A673 (cell line): Measurements from ENCODE around the gene EFNA3.

ENCODE experiments used
- EZH2 ChIP-seq: fragments of 200-600 bp; sonication (generic); IDR thresholded peaks from 2 replicates; pipeline ENCODE4 v1.6.1; 2017; ENCODE audit warnings: borderline replicate concordance, low read depth, mild to moderate bottlenecking, mixed read lengths, antibody characterized with exemption, low read length; ENCODE audit not compliant: poor library complexity, severe bottlenecking
- TF ChIP-seq, protein P1 (sequence below): fragments of 300-800, 200-600 bp; sonication (generic); conservative IDR thresholded peaks from 2 replicates; pipeline ENCODE4 v1.5.1; 2017; ENCODE audit warnings: low read depth, mild to moderate bottlenecking, antibody characterized with exemption, low read length, moderate library complexity, mixed read lengths

GRCh38 chr1:155131856-155132255, 53.2 kb downstream of the EFNA3 start:
- TF ChIP-seq, protein P1, sequence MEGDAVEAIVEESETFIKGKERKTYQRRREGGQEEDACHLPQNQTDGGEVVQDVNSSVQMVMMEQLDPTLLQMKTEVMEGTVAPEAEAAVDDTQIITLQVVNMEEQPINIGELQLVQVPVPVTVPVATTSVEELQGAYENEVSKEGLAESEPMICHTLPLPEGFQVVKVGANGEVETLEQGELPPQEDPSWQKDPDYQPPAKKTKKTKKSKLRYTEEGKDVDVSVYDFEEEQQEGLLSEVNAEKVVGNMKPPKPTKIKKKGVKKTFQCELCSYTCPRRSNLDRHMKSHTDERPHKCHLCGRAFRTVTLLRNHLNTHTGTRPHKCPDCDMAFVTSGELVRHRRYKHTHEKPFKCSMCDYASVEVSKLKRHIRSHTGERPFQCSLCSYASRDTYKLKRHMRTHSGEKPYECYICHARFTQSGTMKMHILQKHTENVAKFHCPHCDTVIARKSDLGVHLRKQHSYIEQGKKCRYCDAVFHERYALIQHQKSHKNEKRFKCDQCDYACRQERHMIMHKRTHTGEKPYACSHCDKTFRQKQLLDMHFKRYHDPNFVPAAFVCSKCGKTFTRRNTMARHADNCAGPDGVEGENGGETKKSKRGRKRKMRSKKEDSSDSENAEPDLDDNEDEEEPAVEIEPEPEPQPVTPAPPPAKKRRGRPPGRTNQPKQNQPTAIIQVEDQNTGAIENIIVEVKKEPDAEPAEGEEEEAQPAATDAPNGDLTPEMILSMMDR = no peak
- TF ChIP-seq EZH2 = no peak
